Stimulated activated CD4-positive, alpha-beta T cell treated with anti-CD3 and anti-CD28 coated beads, TNF-alpha, amount 100 ng/mL, for 4 hours (primary cell): ENCODE data around the gene PRKG1.
"Not testable (repeated sequence)": the region's sequence is repeated elsewhere in the genome, so short reads cannot be mapped to it uniquely, and the experiment has no call there.

Experiments used
- DNase-seq, 3 experiments: peaks; one replicate each; pipeline ENCODE4 v3.0.0-alpha.2; 2020; ENCODE audit warnings: low read depth in 3 of 3

The PRKG1 gene

DNA sequence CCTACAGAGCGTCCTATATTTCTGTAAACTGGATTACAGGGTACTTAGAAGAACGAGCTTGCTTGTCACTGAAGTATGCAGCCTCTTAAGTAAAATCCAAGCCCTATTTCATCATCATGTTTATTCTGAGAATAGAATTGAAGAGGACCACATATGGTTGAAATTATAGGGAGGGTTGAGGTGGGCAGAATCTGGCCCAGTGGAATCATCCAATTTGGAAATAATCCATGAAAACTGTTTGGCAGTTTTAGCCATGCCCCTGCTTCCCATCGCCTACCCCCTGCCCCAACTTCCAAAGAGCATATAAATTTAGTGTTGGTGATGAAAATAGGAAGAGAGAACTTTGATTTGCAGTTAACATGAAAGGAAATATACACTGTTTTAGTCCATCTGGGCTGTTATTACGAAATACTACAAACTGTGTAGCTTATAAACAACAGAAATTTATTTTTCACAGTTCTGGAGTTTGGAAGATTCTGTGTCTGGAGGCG, 150.4 kb downstream of the PRKG1 start:
- no peak for DNase-seq

DNA sequence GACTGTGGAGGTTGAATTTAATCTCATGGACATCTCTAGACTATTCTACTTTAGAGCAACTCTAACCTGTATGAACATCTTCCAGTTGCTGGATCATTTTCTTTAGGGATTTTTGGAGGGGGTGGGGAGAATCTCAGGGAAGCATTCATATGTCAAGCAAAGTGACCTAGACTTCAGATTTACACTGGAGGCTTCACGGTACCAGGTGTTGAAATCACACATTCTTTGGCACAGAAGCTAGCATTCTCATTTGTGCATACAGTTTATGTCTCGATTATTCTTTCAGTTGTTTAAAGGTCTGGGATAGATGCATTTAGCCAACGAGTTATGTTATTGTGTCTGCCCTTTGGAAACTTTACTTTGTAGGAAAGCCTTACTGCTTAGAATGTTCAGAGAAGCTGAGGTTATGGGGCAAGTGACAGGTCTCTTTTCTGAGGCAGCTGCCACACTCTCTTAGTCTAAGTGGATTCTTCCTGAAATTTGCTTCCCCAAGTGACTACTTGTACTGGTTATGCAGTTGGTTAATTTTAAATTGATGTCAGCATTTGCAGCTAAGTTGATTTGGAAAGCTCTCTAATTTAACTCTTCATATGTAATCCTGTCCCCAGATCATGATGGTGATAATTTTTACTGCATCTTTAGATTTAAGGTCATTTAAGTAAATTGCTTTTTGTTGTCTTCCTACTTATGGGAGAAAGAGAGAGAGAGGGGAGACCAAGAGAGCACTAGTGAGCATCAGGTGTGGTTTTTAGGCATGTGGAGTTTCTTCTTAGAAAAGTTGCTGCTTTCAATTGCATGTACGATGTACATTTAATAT, 153.8 kb downstream of the PRKG1 start:
- DNase-seq, result no peak

DNA sequence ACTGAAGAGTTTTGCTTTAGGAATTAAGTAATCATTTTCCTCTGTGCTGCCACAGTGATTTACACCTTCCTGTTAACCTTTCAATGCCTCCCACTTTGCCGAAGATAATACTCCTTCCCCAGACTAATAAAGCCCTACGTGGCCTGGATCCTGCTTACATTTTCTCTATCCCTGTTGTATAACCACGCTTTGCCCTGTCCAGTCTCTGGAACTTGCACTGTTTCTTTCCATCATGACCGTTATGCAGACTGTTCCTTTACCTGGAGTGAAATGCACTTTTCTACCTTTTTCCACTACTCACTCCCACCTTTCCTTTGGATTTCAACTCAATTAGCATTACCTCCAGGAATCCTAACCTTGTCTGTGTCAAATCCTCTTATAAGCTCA, 154.4 kb downstream of the PRKG1 start:
- DNase-seq, result no peak

- DNase-seq, result no peak
Measured at GRCh38 chr10:51230887-51231585, 156.7 kb downstream of the PRKG1 start.

DNA sequence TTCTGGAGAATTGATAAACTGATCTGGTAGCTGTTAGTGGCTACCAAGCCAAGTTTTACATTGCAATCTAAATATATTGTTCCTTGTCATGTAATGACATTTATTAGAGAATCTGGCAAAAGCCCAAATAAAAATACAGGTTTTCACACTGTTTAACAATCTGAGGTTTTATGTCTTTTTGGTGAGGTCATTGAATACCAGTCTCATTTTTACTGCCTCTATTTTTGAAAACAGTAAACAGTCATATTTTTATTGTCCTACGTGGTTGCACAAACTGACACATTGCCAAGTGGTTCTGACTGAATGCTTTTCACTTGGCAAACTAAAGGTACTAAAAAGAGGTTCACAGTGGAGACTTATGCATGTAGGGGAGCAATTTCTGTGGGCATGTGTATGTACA, 157.5 kb downstream of the PRKG1 start:
- DNase-seq, result no peak

GRCh38 chr10:51233337-51234100, 159.2 kb downstream of the PRKG1 start:
- DNase-seq, result no peak

- DNase-seq, result no peak
Measured at GRCh38 chr10:51235865-51236264, 161.6 kb downstream of the PRKG1 start.

- DNase-seq, result no peak
Measured at GRCh38 chr10:51239006-51239405, 164.7 kb downstream of the PRKG1 start.

DNA sequence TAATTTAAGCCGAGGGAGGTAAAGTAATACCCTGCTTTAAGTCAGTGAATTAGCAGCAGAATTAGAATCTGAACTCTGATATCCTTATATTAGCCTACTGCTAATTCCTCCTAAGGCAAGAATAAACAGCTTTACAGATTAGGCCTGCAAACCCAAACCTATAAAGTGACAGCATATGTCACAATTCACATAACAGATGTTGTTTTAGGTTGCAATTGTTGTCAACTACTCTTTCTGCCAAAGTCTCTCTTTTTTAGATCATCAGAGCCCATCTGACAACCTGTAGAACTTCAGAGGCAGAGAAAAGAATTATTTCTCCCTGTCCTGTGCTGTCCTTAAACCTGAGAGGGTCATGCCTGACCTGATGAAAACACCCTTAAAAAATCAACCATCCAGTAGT, 167.2 kb downstream of the PRKG1 start:
- no peak for DNase-seq

- DNase-seq, result no peak
Measured at GRCh38 chr10:51242393-51242792, 168.1 kb downstream of the PRKG1 start.

GRCh38 chr10:51244309-51244708, 170.0 kb downstream of the PRKG1 start:
- no peak for DNase-seq

GRCh38 chr10:51244748-51245490, 170.6 kb downstream of the PRKG1 start:
- DNase-seq, result no peak

DNA sequence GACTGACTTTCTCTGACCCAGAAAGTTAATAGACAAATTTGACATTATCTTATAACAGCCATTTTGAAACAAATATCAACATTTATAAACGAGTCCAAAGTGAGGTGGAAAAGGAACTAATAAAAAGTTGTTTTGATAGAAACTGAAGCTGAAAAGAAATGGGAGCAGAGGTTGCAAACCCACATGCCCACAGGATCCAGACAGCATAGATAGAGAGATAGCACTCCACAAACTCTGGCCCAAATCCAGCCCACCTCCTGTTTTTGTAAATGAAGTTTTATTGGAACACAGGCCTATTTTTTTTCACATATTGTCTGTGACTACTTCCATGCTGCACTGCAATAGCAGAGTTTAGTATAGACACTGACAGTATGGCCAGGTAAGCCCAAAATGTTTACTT, 171.9 kb downstream of the PRKG1 start:
- no peak for DNase-seq

GRCh38 chr10:51250278-51250920, 176.1 kb downstream of the PRKG1 start:
- DNase-seq, result no peak

DNA sequence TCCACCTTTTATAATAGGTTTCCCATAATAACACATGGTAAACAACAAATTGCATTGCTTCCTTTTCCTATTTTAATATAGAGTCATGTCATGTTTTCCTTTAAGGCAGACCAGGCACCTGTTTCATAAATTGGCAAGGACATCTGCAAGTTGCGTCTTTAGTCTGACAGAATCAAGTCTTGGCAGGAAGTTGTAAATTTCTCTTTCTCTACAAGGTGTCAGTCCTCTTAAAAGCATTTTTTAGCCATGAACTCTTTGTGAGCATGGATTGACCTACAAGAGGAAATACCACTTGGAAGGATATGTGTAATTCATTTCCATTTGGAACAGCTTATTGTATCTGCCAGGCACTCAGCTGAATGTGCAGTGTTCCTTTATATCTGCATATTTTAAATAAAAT, 176.8 kb downstream of the PRKG1 start:
- DNase-seq, result no peak

GRCh38 chr10:51255381-51255780, 181.1 kb downstream of the PRKG1 start:
- DNase-seq, result no peak

DNA sequence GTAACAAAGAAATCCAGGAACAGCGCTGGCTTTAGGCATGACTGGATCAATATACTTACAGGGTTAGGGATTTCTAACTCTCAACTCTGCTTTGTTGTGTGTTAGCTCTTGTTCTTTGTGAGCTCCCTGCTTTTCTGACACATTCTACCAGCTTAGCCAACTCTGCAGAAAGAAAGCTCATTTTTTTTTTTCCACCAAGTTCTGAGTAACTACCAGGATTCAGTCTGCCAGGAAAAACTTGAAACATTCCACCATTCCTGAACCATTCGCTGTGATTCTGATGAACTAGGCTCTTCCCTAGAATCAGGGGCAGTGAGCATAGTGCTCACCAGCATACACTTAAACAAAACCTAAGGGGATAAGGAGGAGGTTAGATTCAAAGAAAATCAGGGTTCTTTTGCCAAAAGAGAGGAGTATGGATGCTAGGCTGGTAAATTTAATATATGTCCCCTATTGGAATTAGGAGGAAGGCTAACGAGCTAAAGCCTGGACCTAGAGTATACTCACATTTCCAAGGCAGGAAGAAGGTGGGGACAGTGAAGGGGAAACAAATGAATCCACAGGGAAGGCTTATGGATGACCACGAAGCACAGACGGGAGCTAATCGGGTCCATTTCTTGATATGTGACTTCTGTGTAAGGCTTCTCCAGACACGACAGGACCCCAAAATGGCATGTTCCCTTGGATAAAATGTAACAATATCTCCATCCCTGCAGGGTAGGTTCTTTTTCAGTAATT, 183.4 kb downstream of the PRKG1 start:
- DNase-seq, result no peak

DNA sequence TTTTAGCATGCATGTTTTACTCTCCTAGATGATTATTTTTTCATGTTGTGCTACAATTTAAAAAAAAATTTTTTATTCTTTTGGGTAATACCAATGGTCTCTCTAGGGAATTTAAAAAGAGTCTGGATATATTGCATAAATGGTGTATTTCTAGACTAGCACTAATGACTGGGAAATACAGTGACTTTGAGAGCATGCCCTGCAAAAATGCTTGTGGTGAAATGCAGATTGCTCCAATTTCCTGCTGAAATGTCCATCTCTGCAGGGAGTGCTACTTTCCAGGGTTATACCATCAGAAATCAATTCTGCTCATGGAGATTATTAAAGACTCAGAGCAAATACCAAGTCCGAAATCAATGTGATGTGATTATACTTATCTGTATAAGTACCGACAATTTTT, 186.1 kb downstream of the PRKG1 start:
- DNase-seq, result no peak

DNA sequence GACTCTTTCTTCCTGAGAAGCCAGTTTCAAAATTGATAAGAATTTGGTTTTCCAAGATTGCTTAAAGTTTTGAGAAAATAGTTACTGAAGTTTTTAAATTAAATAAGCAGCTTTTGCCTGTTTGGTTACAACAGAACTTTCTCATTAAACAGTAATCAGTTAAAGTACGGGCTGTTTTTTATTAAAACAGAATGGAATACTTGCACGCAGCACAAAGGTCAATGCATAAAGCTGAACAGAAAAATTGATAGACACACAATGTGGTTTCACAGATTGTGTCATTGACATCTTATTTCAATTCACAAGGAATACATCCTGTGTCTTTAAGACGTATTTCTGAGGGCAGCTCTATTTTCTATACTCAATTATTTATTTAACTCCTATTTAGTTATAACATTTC, 192.2 kb downstream of the PRKG1 start:
- DNase-seq, result no peak

GRCh38 chr10:51267980-51268570, 193.8 kb downstream of the PRKG1 start:
- DNase-seq, result not testable (repeated sequence)
